Metanephros (tissue), 1 donor: Measurements from ENCODE around the gene TBCK. TPM values are rescaled to one million over a fixed set of nuclear protein-coding genes. Genes with fewer than 3 reads are reported as not detected.

Source experiments
- total RNA-seq: library from RNA; depleted of rRNA; stranded (reverse); fragments of >200 nt; gene quantifications from one replicate; pipeline ENCODE4 v1.2.3, GENCODE V29; 2014

TBCK gene
- 75.0 TPM for total RNA-seq

DNA sequence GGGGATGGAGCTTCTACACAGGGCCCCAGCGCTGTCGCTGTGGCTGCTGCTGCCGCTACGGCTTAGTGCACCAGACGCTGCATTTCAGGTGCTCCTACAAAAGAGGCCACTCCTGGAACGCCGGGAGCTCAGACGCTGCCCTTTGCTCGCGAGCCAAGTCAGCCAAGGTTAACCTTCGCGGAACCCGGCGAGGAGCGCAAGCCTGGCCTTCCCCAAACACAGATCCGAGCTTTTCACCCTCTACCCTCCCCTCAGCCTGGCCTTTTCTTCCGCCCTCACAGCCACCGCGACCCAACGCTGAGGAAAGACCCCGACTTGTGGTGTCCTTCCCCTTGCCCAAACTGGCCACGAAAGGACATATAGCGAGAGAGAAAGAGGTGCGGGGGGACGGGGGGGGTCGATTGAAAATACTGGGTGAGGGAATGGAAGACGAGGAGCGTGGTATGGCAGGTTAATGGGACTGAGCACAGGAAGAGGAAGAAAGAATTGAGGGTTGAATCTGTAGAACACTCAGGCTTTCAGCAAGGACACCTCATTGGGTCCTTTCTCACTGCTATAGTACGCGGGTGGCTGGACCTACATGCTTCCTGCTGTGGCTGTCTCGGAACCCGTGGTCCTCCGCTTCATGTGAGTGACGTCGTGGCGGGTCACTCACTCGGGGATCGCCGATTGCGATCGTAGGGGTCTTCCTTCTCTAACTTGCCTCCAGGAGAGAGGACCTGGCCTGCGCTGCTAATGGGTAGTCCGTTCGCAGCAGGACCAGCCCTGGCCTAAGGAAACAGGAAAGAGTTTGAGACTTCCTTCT is at the start of gene TBCK, which contains the start of gene AIMP1:
Gene TBCK, minus strand, starts transcription at position 242 of the 805 bp plus-strand sequence. CDS start 7,249 bp downstream, outside the sequence.
Gene AIMP1, plus strand, starts transcription at position 583 of the 805 bp plus-strand sequence. CDS start 8,460 bp downstream, outside the sequence.

Other genes starting within 250 kb of the TBCK start
- 15.6 TPM for gene AIMP1, start 341 bp upstream of the TBCK start, total RNA-seq
- not detected for gene GIMD1, start 52.6 kb upstream of the TBCK start, total RNA-seq